Left forelimb (tissue), 1 donor: ENCODE data around the gene KIF25.
"Not testable (repeated sequence)": the region's sequence is repeated elsewhere in the genome, so short reads cannot be mapped to it uniquely, and the experiment has no call there.

Source experiments
- DNase-seq: peaks from one replicate; pipeline ENCODE4 v3.0.0-alpha.2; 2018; ENCODE audit warnings: low spot score

Gene KIF25

GRCh38 chr6:167975458-167975857 lies 22.0 kb upstream of the KIF25 start:
- DNase-seq = no peak

- DNase-seq = not testable (repeated sequence)
These were observed 21.3 kb upstream of the KIF25 start for GRCh38 chr6:167976116-167976657.

GRCh38 chr6:167976708-167977107 lies 20.8 kb upstream of the KIF25 start:
- DNase-seq = no peak

GRCh38 chr6:167977717-167978467 lies 19.6 kb upstream of the KIF25 start:
- no peak for DNase-seq

GRCh38 chr6:167978607-167979006 lies 18.9 kb upstream of the KIF25 start:
- no peak for DNase-seq

GRCh38 chr6:167979436-167980139 lies 17.9 kb upstream of the KIF25 start:
- DNase-seq = no peak

- no peak for DNase-seq
These were observed 16.4 kb upstream of the KIF25 start for GRCh38 chr6:167980911-167981580.

GRCh38 chr6:167981916-167982462 lies 15.5 kb upstream of the KIF25 start:
- DNase-seq = no peak

- no peak for DNase-seq
These were observed 13.2 kb upstream of the KIF25 start for GRCh38 chr6:167984144-167984719.

GRCh38 chr6:167984876-167985604 lies 12.4 kb upstream of the KIF25 start:
- no peak for DNase-seq

GRCh38 chr6:167985911-167986595 lies 11.4 kb upstream of the KIF25 start:
- no peak for DNase-seq

- no peak for DNase-seq
These were observed 9.9 kb upstream of the KIF25 start for GRCh38 chr6:167987396-167988153.

GRCh38 chr6:167988154-167988495 lies 9.3 kb upstream of the KIF25 start:
- no peak for DNase-seq

- DNase-seq = no peak
These were observed 8.3 kb upstream of the KIF25 start for GRCh38 chr6:167988945-167989841.

- no peak for DNase-seq
These were observed 7.2 kb upstream of the KIF25 start for GRCh38 chr6:167990016-167990945.

- no peak for DNase-seq
These were observed 4.3 kb upstream of the KIF25 start for GRCh38 chr6:167993169-167993568.

- no peak for DNase-seq
These were observed 3.6 kb upstream of the KIF25 start for GRCh38 chr6:167993831-167994230.

GRCh38 chr6:167995302-167995701 lies 2.2 kb upstream of the KIF25 start:
- DNase-seq = no peak
